ENCODE data around the gene MTNR1A.

Gene MTNR1A

DNA sequence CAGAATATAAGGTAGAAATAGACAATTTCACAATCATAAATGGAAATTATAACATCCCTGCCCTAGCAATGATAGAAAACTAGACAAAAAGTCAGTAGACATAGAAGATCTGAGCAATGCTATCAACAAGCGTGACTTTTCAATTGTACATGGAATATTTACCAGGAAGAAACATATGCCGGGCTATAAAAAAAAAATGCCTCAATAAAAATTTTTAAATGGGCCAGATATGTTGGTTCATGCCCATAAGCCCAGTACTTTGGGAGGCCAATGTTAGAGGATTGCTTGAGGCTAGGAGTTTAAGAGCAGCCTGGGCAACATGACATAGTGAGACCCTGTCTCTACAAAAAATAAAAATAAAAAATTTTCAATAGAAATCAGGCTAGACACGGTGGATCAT is 5.3 kb upstream of the MTNR1A start:
- Histone ChIP-seq H3K36me3 (ENCODE audit: control insufficient read depth in 1 of 2, insufficient read depth in 2 of 2, low read length in 2 of 2) (no peaks in the 10 kb centered on the region), H3K9me3 (ENCODE audit: control insufficient read depth in 1 of 2, low read length in 2 of 2) (no peaks in the 10 kb centered on the region), H3K27ac (ENCODE audit: low read length) (no peak overlapping the region), H3K4me3 (ENCODE audit: low read depth in 1 of 2, low read length in 2 of 2) (no peak overlapping the region), H3K27me3 (ENCODE audit: low read depth, low read length) (peaks cover 3% of the 10 kb centered on the region), H3K4me1 (ENCODE audit: control insufficient read depth in 1 of 2, insufficient read depth in 2 of 2, low read length in 2 of 2) (peaks cover 0 to 1% of the 10 kb centered on the region in 2 donors)

DNA sequence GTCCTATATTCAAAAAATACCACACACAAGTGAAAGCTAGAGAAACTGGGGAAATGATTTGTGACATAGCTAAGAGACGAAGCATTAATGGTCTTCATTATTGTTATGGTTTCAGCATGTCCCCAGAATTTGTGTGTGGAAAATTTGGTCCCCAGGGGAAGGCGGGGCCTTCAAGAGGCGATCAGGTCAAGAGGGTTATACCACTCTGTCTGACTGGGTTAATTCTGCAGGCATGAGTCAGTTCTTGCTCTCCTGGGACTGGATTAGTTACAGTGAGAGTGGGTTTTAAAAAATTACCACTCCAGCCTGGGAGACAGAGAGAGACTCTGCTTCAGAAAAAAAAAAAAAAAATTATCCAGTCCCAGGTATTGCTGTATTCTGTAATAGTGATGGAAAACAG is 2.1 kb upstream of the MTNR1A start:
- no peaks in the 10 kb centered on the region for H3K36me3 ChIP-seq (ENCODE audit: control insufficient read depth in 1 of 2, insufficient read depth in 2 of 2, low read length in 2 of 2)
- H3K9me3 ChIP-seq (ENCODE audit: control insufficient read depth in 1 of 2, low read length in 2 of 2) = no peaks in the 10 kb centered on the region
- no peak overlapping the region for H3K4me3 ChIP-seq (ENCODE audit: low read depth in 1 of 2, low read length in 2 of 2)
- peaks cover 0 to 13% of the 10 kb centered on the region in 2 donors for H3K4me1 ChIP-seq (ENCODE audit: control insufficient read depth in 1 of 2, insufficient read depth in 2 of 2, low read length in 2 of 2)
- H3K27ac ChIP-seq (ENCODE audit: low read length) = no peak overlapping the region
- H3K27me3 ChIP-seq (ENCODE audit: low read depth, low read length) = peaks cover 5% of the 10 kb centered on the region

DNA sequence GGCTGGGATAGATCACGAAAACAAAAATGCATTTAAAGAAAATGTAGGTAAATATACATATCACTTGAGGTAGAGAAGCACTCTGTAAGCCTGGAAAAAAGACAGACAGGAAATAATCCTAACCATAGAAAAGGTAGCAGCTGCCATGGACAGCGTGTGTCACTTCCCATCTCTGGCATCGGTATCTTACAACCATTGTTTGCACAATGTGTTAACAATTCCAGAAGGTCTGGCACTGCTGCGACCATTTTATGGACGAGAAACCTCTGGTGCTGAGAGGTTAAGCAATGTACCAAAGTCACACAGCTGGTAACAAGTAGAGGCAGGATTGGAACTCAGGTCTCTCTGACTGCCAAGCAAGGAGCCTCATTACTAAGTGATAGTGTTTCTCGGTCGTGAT is 1.7 kb upstream of the MTNR1A start:
- H3K4me3 ChIP-seq (ENCODE audit: low read depth in 1 of 2, low read length in 2 of 2) = no peak overlapping the region
- peaks cover 5% of the 10 kb centered on the region for H3K27me3 ChIP-seq (ENCODE audit: low read depth, low read length)
- no peak overlapping the region for H3K27ac ChIP-seq (ENCODE audit: low read length)
- peaks cover 0 to 13% of the 10 kb centered on the region in 2 donors for H3K4me1 ChIP-seq (ENCODE audit: control insufficient read depth in 1 of 2, insufficient read depth in 2 of 2, low read length in 2 of 2)
- H3K36me3 ChIP-seq (ENCODE audit: control insufficient read depth in 1 of 2, insufficient read depth in 2 of 2, low read length in 2 of 2) = no peaks in the 10 kb centered on the region
- H3K9me3 ChIP-seq (ENCODE audit: control insufficient read depth in 1 of 2, low read length in 2 of 2) = no peaks in the 10 kb centered on the region

DNA sequence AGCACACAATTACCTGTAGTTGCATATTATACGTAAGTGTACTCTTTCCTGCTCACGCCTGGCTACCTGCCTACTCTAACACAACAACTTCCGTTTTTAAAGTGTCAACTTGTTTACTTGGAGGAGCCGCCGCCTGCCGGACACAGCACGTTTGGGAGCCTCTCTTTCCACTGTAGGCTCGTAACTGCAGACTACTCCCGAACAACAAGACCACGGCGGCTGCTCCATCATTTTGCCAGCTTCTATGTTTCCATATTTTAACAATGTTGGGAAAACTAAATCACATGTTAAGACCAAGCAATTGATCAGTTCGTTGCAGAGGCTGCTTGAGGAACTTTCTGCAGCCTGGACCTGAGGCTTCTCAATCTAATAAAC is 841 bp downstream of the MTNR1A start:
- H3K4me3 ChIP-seq (ENCODE audit: low read depth in 1 of 2, low read length in 2 of 2) = peak overlapping the region; percentile 45 to 53
- H3K36me3 ChIP-seq (ENCODE audit: control insufficient read depth in 1 of 2, insufficient read depth in 2 of 2, low read length in 2 of 2) = no peaks in the 10 kb centered on the region
- peaks cover 0 to 13% of the 10 kb centered on the region in 2 donors for H3K4me1 ChIP-seq (ENCODE audit: control insufficient read depth in 1 of 2, insufficient read depth in 2 of 2, low read length in 2 of 2)
- peaks cover 5% of the 10 kb centered on the region for H3K27me3 ChIP-seq (ENCODE audit: low read depth, low read length)
- H3K9me3 ChIP-seq (ENCODE audit: control insufficient read depth in 1 of 2, low read length in 2 of 2) = no peaks in the 10 kb centered on the region
- H3K27ac ChIP-seq (ENCODE audit: low read length) = no peak overlapping the region

GRCh38 chr4:186553717-186554116 is 1.6 kb downstream of the MTNR1A start:
- H3K27ac ChIP-seq (ENCODE audit: low read length) = no peak overlapping the region

DNA sequence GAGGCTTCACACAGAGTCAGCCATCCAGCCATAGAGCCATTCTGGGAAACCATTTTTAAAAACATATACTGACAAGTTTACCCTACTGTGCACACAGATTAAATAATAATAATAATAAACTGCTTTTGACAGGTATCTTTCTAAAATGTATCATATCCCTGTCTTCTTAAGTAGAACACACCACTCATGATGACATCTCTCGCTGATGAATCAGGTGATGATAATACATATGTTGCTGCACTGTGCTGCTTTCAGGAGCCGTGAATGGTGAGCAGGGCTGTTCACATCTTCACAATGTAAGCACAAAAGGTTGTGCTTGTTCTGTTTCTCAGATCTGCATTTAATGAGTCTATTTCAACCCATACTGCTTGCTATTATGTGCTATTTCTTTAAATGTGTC is 3.5 kb downstream of the MTNR1A start:
- no peak overlapping the region for H3K27ac ChIP-seq (ENCODE audit: low read length)
- peaks cover 0 to 13% of the 10 kb centered on the region in 2 donors for H3K4me1 ChIP-seq (ENCODE audit: control insufficient read depth in 1 of 2, insufficient read depth in 2 of 2, low read length in 2 of 2)
- H3K4me3 ChIP-seq (ENCODE audit: low read depth in 1 of 2, low read length in 2 of 2) = no peak overlapping the region
- H3K27me3 ChIP-seq (ENCODE audit: low read depth, low read length) = peaks cover 5% of the 10 kb centered on the region
- H3K36me3 ChIP-seq (ENCODE audit: control insufficient read depth in 1 of 2, insufficient read depth in 2 of 2, low read length in 2 of 2) = no peaks in the 10 kb centered on the region
- no peaks in the 10 kb centered on the region for H3K9me3 ChIP-seq (ENCODE audit: control insufficient read depth in 1 of 2, low read length in 2 of 2)

More at GRCh38 chr4:186553717-186554116, 1.6 kb downstream of the MTNR1A start:
- no peaks in the 10 kb centered on the region for H3K9me3 ChIP-seq (ENCODE audit: control insufficient read depth in 1 of 2, low read length in 2 of 2)
- no peaks in the 10 kb centered on the region for H3K36me3 ChIP-seq (ENCODE audit: control insufficient read depth in 1 of 2, insufficient read depth in 2 of 2, low read length in 2 of 2)
- peaks cover 0 to 13% of the 10 kb centered on the region in 2 donors for H3K4me1 ChIP-seq (ENCODE audit: control insufficient read depth in 1 of 2, insufficient read depth in 2 of 2, low read length in 2 of 2)
- no peak overlapping the region for H3K4me3 ChIP-seq (ENCODE audit: low read depth in 1 of 2, low read length in 2 of 2)
- peaks cover 5% of the 10 kb centered on the region for H3K27me3 ChIP-seq (ENCODE audit: low read depth, low read length)

DNA sequence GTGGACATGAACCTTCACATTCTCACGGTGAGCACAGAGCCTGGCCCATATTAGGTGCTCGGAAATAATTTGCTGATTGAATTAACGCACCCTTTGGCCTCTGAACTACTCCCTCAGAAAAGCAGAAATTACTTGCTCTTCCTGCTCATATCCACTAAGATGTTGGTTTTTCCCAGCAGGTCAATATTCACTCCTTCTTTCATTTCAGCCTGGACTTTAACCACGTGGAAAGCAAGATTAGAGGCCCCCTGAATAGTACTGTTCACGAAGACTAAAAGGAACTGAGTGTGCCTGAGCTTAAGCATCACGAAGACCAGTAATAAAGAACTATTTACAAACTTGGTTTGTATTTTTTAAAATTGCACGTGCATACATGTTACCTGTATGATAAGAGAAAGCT is 9.9 kb downstream of the MTNR1A start:
- Histone ChIP-seq H3K36me3 (ENCODE audit: control insufficient read depth in 1 of 2, insufficient read depth in 2 of 2, low read length in 2 of 2) (no peaks in the 10 kb centered on the region), H3K27me3 (ENCODE audit: low read depth, low read length) (no peaks in the 10 kb centered on the region), H3K4me3 (ENCODE audit: low read depth in 1 of 2, low read length in 2 of 2) (no peak overlapping the region), H3K9me3 (ENCODE audit: control insufficient read depth in 1 of 2, low read length in 2 of 2) (peaks cover 0 to 6% of the 10 kb centered on the region in 2 donors), H3K27ac (ENCODE audit: low read length) (no peak overlapping the region), H3K4me1 (ENCODE audit: control insufficient read depth in 1 of 2, insufficient read depth in 2 of 2, low read length in 2 of 2) (no peaks in the 10 kb centered on the region)

- Histone ChIP-seq H3K27ac (ENCODE audit: low read length) (no peak overlapping the region), H3K27me3 (ENCODE audit: low read depth, low read length) (no peaks in the 10 kb centered on the region)
These were observed 12.2 kb downstream of the MTNR1A start for GRCh38 chr4:186543206-186543605.

GRCh38 chr4:186541801-186542200 is 13.6 kb downstream of the MTNR1A start:
- Histone ChIP-seq H3K9me3 (ENCODE audit: control insufficient read depth in 1 of 2, low read length in 2 of 2) (peaks cover 0 to 6% of the 10 kb centered on the region in 2 donors), H3K27ac (ENCODE audit: low read length) (no peak overlapping the region), H3K4me1 (ENCODE audit: control insufficient read depth in 1 of 2, insufficient read depth in 2 of 2, low read length in 2 of 2) (no peaks in the 10 kb centered on the region), H3K27me3 (ENCODE audit: low read depth, low read length) (no peaks in the 10 kb centered on the region), H3K36me3 (ENCODE audit: control insufficient read depth in 1 of 2, insufficient read depth in 2 of 2, low read length in 2 of 2) (no peaks in the 10 kb centered on the region), H3K4me3 (ENCODE audit: low read depth in 1 of 2, low read length in 2 of 2) (no peak overlapping the region)

More at GRCh38 chr4:186543206-186543605, 12.2 kb downstream of the MTNR1A start:
- no peaks in the 10 kb centered on the region for H3K4me1 ChIP-seq (ENCODE audit: control insufficient read depth in 1 of 2, insufficient read depth in 2 of 2, low read length in 2 of 2)
- peaks cover 0 to 6% of the 10 kb centered on the region in 2 donors for H3K9me3 ChIP-seq (ENCODE audit: control insufficient read depth in 1 of 2, low read length in 2 of 2)
- no peak overlapping the region for H3K4me3 ChIP-seq (ENCODE audit: low read depth in 1 of 2, low read length in 2 of 2)
- no peaks in the 10 kb centered on the region for H3K36me3 ChIP-seq (ENCODE audit: control insufficient read depth in 1 of 2, insufficient read depth in 2 of 2, low read length in 2 of 2)

DNA sequence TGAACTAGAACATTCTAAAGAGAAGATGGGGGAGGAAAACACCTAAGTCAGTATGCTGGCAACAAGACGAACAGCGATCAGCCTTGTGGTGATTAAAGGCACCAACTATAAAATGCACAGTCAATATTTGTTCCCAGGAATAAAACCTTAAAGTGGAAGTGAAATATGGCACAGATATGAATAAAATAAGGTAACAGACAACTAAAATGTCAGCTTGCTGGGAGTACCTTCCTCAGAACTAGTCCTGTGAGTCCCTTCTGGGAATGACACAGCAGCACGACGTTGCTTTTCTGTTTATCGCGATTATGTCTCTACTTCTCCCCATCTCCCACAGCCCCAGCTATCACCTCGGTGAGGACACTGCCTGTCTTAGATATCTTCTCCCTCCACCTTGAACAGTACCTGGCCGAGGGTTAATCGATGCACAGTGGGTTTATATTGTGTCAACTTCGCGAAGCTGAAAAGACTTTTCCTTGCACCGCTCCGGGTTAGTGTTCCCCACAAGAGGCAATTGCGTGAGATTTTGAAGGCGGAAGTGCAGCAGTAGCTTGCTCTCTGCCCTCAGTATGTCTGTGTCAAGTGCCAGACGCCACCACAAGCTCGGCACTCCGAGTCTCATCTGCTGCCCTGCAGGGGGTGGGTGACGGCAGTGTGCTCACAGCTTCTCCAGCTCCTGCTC is 17.4 kb downstream of the MTNR1A start:
- Histone ChIP-seq H3K9me3 (ENCODE audit: control insufficient read depth in 1 of 2, low read length in 2 of 2) (no peaks in the 10 kb centered on the region), H3K4me3 (ENCODE audit: low read depth in 1 of 2, low read length in 2 of 2) (no peak overlapping the region), H3K4me1 (ENCODE audit: control insufficient read depth in 1 of 2, insufficient read depth in 2 of 2, low read length in 2 of 2) (no peaks in the 10 kb centered on the region), H3K36me3 (ENCODE audit: control insufficient read depth in 1 of 2, insufficient read depth in 2 of 2, low read length in 2 of 2) (no peaks in the 10 kb centered on the region), H3K27ac (ENCODE audit: low read length) (no peak overlapping the region), H3K27me3 (ENCODE audit: low read depth, low read length) (no peaks in the 10 kb centered on the region)

DNA sequence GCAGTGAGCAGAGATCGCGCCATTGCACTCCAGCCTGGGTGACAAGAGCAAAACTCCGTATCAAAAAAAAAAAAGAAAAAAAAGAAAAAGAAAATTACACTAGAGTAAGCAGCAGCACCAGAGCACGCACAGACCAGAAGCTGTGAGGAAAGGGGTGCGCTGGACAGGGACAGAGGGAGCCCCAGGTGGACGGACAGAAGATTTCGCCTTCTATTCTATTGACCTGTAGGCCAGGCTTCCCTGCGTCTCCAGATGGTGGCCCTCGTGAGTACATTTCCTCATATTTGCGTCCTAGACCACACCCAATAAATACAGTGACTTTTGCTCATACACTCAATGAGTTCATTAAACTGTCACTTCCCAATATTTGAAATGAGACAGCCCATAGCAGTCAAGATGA is 19.1 kb downstream of the MTNR1A start:
- H3K9me3 ChIP-seq (ENCODE audit: control insufficient read depth in 1 of 2, low read length in 2 of 2) = no peaks in the 10 kb centered on the region
- H3K4me1 ChIP-seq (ENCODE audit: control insufficient read depth in 1 of 2, insufficient read depth in 2 of 2, low read length in 2 of 2) = no peaks in the 10 kb centered on the region
- H3K4me3 ChIP-seq (ENCODE audit: low read depth in 1 of 2, low read length in 2 of 2) = no peak overlapping the region
- H3K27me3 ChIP-seq (ENCODE audit: low read depth, low read length) = no peaks in the 10 kb centered on the region
- H3K27ac ChIP-seq (ENCODE audit: low read length) = no peak overlapping the region
- H3K36me3 ChIP-seq (ENCODE audit: control insufficient read depth in 1 of 2, insufficient read depth in 2 of 2, low read length in 2 of 2) = no peaks in the 10 kb centered on the region

DNA sequence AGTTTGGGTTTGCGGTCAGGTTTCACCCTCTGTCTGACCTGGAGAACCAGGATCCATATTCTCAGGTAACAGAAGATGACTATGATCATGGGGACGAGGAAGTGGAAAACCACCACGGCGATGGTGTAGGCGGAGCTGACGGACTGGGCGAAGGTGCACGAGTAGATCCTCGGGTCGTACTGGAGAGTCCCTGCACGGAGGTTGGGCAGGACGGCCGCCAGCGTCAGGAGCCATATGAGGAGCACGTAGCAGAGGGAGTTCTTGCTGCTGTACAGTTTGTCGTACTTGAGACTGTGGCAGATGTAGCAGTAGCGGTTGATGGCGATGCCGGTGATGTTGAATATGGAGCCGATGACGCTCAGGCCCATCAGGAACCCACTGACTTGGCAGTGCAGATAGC is 21.3 kb downstream of the MTNR1A start:
- Histone ChIP-seq H3K27ac (ENCODE audit: low read length) (no peak overlapping the region), H3K4me1 (ENCODE audit: control insufficient read depth in 1 of 2, insufficient read depth in 2 of 2, low read length in 2 of 2) (no peaks in the 10 kb centered on the region), H3K9me3 (ENCODE audit: control insufficient read depth in 1 of 2, low read length in 2 of 2) (no peaks in the 10 kb centered on the region), H3K36me3 (ENCODE audit: control insufficient read depth in 1 of 2, insufficient read depth in 2 of 2, low read length in 2 of 2) (no peaks in the 10 kb centered on the region), H3K4me3 (ENCODE audit: low read depth in 1 of 2, low read length in 2 of 2) (no peak overlapping the region), H3K27me3 (ENCODE audit: low read depth, low read length) (no peaks in the 10 kb centered on the region)

Measured in muscle layer of duodenum (tissue), 2 donors.